HUES64 (cell line): ENCODE measurements around the gene FBXL20.
"Not testable (repeated sequence)": the region's sequence is repeated elsewhere in the genome, so short reads cannot be mapped to it uniquely, and the experiment has no call there.

Source experiments
- H3K27ac ChIP-seq: 2 replicates; pipeline ENCODE4 v1.7.0; 2013; ENCODE audit warnings: low read depth, low read length, inconsistent platforms
- H3K27me3 ChIP-seq: 2 replicates; pipeline ENCODE4 v1.6.1; 2013; ENCODE audit warnings: mild to moderate bottlenecking, low read length; ENCODE audit not compliant: insufficient read depth
- H3K36me3 ChIP-seq: 2 replicates; pipeline ENCODE4 v1.6.1; 2013; ENCODE audit warnings: mild to moderate bottlenecking, low read length; ENCODE audit not compliant: insufficient read depth
- H3K4me1 ChIP-seq: 2 replicates; pipeline ENCODE4 v1.6.1; 2013; ENCODE audit warnings: mild to moderate bottlenecking, low read length, moderate library complexity; ENCODE audit not compliant: insufficient read depth
- H3K4me3 ChIP-seq: 2 replicates; pipeline ENCODE4 v1.5.1; 2013; ENCODE audit warnings: mild to moderate bottlenecking, low read length, moderate library complexity
- H3K9ac ChIP-seq: 2 replicates; pipeline ENCODE4 v1.6.1; 2013; ENCODE audit warnings: mild to moderate bottlenecking, low read depth, low read length
- H3K9me3 ChIP-seq: 2 replicates; pipeline ENCODE4 v1.6.1; 2013; ENCODE audit warnings: low read depth, low read length; ENCODE audit not compliant: insufficient read depth
- WGBS: fragments of 150-250, 120-280 bp; methylation state at CpG from one replicate; pipeline ENCODE4 v1.1.7; 2013; ENCODE audit warnings: missing lambda C conversion rate; 5-methylcytosine and 5-hydroxymethylcytosine counted together

Gene FBXL20

DNA sequence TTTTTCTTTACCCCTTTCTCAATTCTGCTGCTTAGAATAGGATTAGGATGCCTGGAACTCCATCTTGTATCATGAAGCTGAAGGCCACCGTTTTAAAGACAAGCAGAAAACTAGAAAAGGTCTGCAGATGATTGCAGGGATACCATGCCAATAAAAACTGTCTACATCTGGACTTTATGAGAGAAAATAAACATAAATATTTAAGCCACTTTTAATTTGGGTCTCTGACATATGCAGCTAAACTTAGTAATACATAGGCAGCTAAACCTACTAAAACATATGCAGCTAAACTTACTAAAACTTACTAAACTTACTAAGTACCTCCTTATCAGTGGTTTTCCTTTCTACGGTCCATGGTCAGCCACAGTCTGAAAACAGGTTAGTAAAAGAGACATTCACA, 48.4 kb downstream of the FBXL20 start:
- H3K9ac ChIP-seq, result no peak overlapping the region
- H3K36me3 ChIP-seq, result no peaks in the 10 kb centered on the region
- H3K27ac ChIP-seq, result no peak overlapping the region
- no peak overlapping the region for H3K4me3 ChIP-seq
- 83% methylated on average over 2 of the region's 2 CpGs for WGBS
- 0 out of 2 replicates have a peak, but pooled peaks cover 5% of the 10 kb centered on the region for H3K4me1 ChIP-seq
- H3K9me3 ChIP-seq, result no peaks in the 10 kb centered on the region
- no peaks in the 10 kb centered on the region for H3K27me3 ChIP-seq

DNA sequence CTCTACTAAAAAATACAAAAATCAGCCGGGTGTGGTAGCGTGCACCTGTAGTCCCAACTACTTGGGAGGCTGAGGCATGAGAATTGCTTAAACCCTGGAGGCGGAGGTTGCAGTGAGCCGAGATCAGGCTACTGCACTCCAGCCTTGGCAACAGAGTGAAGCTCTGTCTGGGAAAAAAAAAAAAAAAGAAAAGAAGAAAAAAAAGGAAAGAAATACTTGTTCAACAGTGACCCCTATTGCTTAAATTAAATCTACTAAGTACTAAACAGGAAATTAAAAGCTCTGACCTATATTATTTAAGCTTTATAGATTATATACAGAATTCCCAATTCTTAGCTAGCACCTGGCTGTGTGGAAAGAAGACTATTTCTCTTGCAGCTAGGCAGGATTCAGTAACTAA, 48.9 kb downstream of the FBXL20 start:
- Histone ChIP-seq H3K27me3 (no peaks in the 10 kb centered on the region), H3K9me3 (no peaks in the 10 kb centered on the region), H3K4me1 (no peaks in the 10 kb centered on the region), H3K27ac (no peak overlapping the region), H3K36me3 (no peaks in the 10 kb centered on the region), H3K4me3 (no peak overlapping the region), H3K9ac (no peak overlapping the region)
- 93% methylated on average over 4 of the region's 4 CpGs for WGBS

DNA sequence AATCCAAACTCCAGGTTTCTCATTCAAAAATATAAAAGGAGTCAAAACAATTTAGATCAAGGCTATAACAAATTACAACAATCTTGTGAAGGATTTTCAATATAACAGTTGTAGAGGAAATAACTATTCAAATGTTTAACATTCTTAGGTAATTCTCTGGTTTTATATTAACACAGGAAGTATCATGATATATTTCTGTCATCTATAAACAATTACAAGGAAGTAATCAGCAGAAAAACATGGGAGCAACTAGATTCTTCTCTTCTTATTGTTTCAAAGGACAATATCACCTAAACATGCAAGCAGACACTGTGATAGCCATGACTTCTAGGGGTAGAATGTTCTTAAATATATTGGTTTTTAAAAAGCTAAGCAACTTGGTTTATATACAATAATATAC, 49.9 kb downstream of the FBXL20 start:
- Histone ChIP-seq H3K4me1 (no peaks in the 10 kb centered on the region), H3K27ac (no peak overlapping the region), H3K4me3 (no peak overlapping the region), H3K9me3 (no peaks in the 10 kb centered on the region), H3K36me3 (no peaks in the 10 kb centered on the region), H3K9ac (no peak overlapping the region), H3K27me3 (no peaks in the 10 kb centered on the region)

- no peaks in the 10 kb centered on the region for H3K9me3 ChIP-seq
- H3K36me3 ChIP-seq, result no peaks in the 10 kb centered on the region
- WGBS, result 90% methylated on average over 3 of the region's 3 CpGs
- H3K4me3 ChIP-seq, result no peak overlapping the region
- H3K27ac ChIP-seq, result no peak overlapping the region
- H3K9ac ChIP-seq, result no peak overlapping the region
- H3K27me3 ChIP-seq, result no peaks in the 10 kb centered on the region
- no peaks in the 10 kb centered on the region for H3K4me1 ChIP-seq
These were observed 52.2 kb downstream of the FBXL20 start for GRCh38 chr17:39349246-39349645.

DNA sequence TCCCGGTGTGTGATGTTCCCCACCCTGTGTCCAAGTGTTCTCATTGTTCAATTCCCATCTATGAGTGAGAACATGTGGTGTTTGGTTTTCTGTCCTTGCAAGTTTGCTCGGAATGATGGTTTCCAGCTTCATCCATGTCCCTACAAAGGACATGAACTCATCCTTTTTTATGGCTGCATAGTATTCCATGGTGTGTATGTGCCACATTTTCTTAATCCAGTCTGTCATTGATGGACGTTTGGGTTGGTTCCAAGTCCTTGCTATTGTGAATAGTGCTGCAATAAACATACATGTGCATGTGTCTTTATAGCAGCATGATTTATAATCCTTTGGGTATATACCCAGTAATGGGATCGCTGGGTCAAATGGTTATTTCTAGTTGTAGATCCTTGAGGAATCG, 54.6 kb downstream of the FBXL20 start:
- not testable (repeated sequence) for H3K4me3 ChIP-seq, H3K9me3 ChIP-seq, H3K27me3 ChIP-seq, H3K9ac ChIP-seq, H3K36me3 ChIP-seq, H3K27ac ChIP-seq, H3K4me1 ChIP-seq
- WGBS, result 88% methylated on average over 4 of the region's 5 CpGs

- WGBS, result 92% methylated on average over 2 of the region's 3 CpGs
- no peak overlapping the region for H3K9ac ChIP-seq
- peaks cover 7% of the 10 kb centered on the region for H3K9me3 ChIP-seq
These were observed 59.9 kb downstream of the FBXL20 start for GRCh38 chr17:39341541-39341940.

GRCh38 chr17:39340731-39341130, 60.7 kb downstream of the FBXL20 start:
- no peak overlapping the region for H3K9ac ChIP-seq
- H3K4me1 ChIP-seq, result no peaks in the 10 kb centered on the region
- H3K27me3 ChIP-seq, result no peaks in the 10 kb centered on the region
- peaks cover 3% of the 10 kb centered on the region; the same call in 1 of the 2 replicates for H3K36me3 ChIP-seq
- H3K9me3 ChIP-seq, result peaks cover 7% of the 10 kb centered on the region
- no peak overlapping the region for H3K4me3 ChIP-seq
- H3K27ac ChIP-seq, result no peak overlapping the region

More at GRCh38 chr17:39341541-39341940, 59.9 kb downstream of the FBXL20 start:
- H3K27ac ChIP-seq, result no peak overlapping the region
- no peaks in the 10 kb centered on the region for H3K4me1 ChIP-seq
- no peak overlapping the region for H3K4me3 ChIP-seq
- no peaks in the 10 kb centered on the region for H3K27me3 ChIP-seq
- H3K36me3 ChIP-seq, result peaks cover 3% of the 10 kb centered on the region; the same call in 1 of the 2 replicates

- peaks cover 12% of the 10 kb centered on the region for H3K9me3 ChIP-seq
- H3K36me3 ChIP-seq, result peaks cover 3% of the 10 kb centered on the region; the same call in 1 of the 2 replicates
- H3K9ac ChIP-seq, result no peak overlapping the region
- H3K4me3 ChIP-seq, result no peak overlapping the region
- WGBS, result 94% methylated on average over 2 of the region's 2 CpGs
- no peak overlapping the region for H3K27ac ChIP-seq
- no peaks in the 10 kb centered on the region for H3K4me1 ChIP-seq
- no peaks in the 10 kb centered on the region for H3K27me3 ChIP-seq
These were observed 62.2 kb downstream of the FBXL20 start for GRCh38 chr17:39339272-39339671.

DNA sequence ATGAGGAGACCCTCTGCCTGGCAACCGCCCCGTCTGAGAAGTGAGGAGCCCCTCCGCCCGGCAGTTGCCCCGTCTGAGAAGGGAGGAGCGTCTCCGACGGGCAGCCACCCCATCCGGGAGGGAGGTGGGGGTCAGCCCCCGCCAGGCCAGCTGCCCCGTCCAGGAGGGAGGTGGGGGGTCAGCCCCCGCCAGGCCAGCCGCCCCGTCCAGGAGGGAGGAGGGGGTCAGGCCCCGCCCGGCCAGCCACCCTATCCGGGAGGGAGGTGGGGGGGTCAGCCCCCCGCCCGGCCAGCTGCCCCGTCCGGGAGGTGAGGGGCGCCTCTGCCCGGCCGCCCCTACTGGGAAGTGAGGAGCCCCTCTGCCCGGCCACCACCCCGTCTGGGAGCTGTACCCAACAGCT, 63.8 kb downstream of the FBXL20 start:
- H3K9ac ChIP-seq, H3K27ac ChIP-seq, H3K4me1 ChIP-seq, H3K36me3 ChIP-seq, H3K27me3 ChIP-seq, H3K4me3 ChIP-seq: not testable (repeated sequence)
- peaks cover 12% of the 10 kb centered on the region for H3K9me3 ChIP-seq
- WGBS, result 97% methylated on average over 26 of the region's 26 CpGs

- H3K36me3 ChIP-seq, result peaks cover 3% of the 10 kb centered on the region; the same call in 1 of the 2 replicates
- no peaks in the 10 kb centered on the region for H3K27me3 ChIP-seq
- H3K4me1 ChIP-seq, result no peaks in the 10 kb centered on the region
- no peak overlapping the region for H3K4me3 ChIP-seq
- H3K27ac ChIP-seq, result no peak overlapping the region
- 88% methylated on average over 4 of the region's 4 CpGs for WGBS
- H3K9me3 ChIP-seq, result peaks cover 12% of the 10 kb centered on the region
- no peak overlapping the region for H3K9ac ChIP-seq
These were observed 65.7 kb downstream of the FBXL20 start for GRCh38 chr17:39335704-39336223.

GRCh38 chr17:39334008-39334744, 67.2 kb downstream of the FBXL20 start:
- not testable (repeated sequence) for H3K27me3 ChIP-seq, H3K4me3 ChIP-seq, H3K36me3 ChIP-seq, H3K9ac ChIP-seq, H3K27ac ChIP-seq, H3K9me3 ChIP-seq, H3K4me1 ChIP-seq
- 93% methylated on average over 5 of the region's 6 CpGs for WGBS

GRCh38 chr17:39332092-39332491, 69.3 kb downstream of the FBXL20 start:
- H3K27ac ChIP-seq, result no peak overlapping the region
- 97% methylated on average over 5 of the region's 5 CpGs for WGBS
- H3K27me3 ChIP-seq, result no peaks in the 10 kb centered on the region
- H3K4me3 ChIP-seq, result no peak overlapping the region
- no peaks in the 10 kb centered on the region for H3K4me1 ChIP-seq
- H3K36me3 ChIP-seq, result no peaks in the 10 kb centered on the region
- H3K9ac ChIP-seq, result no peak overlapping the region
- H3K9me3 ChIP-seq, result peaks cover 5% of the 10 kb centered on the region; the same call in 1 of the 2 replicates
